ENCODE data around the gene ADAR. TPM values are rescaled to one million over a fixed set of nuclear protein-coding genes. Genes with fewer than 3 reads are reported as not detected.
A peak's percentile ranks its signal among the peaks of the same experiment; 100 is the strongest.

The ADAR gene
- total and polyA plus RNA-seq, 3 experiments from 2014 or later = 157 to 223 (median 223) TPM

GRCh38 chr1:154541231-154541630 is 66.8 kb downstream of the ADAR start:
- no peaks in the 10 kb centered on the region for H3K36me3 ChIP-seq (ENCODE audit: insufficient read depth, low read length)
- Mint-ChIP-seq H3K27ac (no peak overlapping the region), H3K4me1 (no peaks in the 10 kb centered on the region), H3K36me3 (no peaks in the 10 kb centered on the region), H3K4me3 (no peak overlapping the region), H3K9me3 (no peaks in the 10 kb centered on the region), H3K27me3 (peaks cover 5 to 23% of the 10 kb centered on the region in 2 donors)
- ChIA-PET POLR2A (no interaction called here), CTCF (interaction anchor here (1.3 kb wide), 1 partner anchor 62 kb away, joined by 4 read pairs; no protein-coding TSS in a partner anchor)
- DNase-seq = no peak
- H3K4me3 ChIP-seq (ENCODE audit: low read length) = no peak overlapping the region
- no peaks in the 10 kb centered on the region for H3K9me3 ChIP-seq (ENCODE audit: low read length)
- no peak overlapping the region for H3K27ac ChIP-seq (ENCODE audit: low read depth, low read length)
- no peaks in the 10 kb centered on the region for H3K27me3 ChIP-seq (ENCODE audit: insufficient read depth, low read length, poor library complexity, severe bottlenecking)
- H3K4me1 ChIP-seq (ENCODE audit: insufficient read depth, low read length) = no peaks in the 10 kb centered on the region

DNA sequence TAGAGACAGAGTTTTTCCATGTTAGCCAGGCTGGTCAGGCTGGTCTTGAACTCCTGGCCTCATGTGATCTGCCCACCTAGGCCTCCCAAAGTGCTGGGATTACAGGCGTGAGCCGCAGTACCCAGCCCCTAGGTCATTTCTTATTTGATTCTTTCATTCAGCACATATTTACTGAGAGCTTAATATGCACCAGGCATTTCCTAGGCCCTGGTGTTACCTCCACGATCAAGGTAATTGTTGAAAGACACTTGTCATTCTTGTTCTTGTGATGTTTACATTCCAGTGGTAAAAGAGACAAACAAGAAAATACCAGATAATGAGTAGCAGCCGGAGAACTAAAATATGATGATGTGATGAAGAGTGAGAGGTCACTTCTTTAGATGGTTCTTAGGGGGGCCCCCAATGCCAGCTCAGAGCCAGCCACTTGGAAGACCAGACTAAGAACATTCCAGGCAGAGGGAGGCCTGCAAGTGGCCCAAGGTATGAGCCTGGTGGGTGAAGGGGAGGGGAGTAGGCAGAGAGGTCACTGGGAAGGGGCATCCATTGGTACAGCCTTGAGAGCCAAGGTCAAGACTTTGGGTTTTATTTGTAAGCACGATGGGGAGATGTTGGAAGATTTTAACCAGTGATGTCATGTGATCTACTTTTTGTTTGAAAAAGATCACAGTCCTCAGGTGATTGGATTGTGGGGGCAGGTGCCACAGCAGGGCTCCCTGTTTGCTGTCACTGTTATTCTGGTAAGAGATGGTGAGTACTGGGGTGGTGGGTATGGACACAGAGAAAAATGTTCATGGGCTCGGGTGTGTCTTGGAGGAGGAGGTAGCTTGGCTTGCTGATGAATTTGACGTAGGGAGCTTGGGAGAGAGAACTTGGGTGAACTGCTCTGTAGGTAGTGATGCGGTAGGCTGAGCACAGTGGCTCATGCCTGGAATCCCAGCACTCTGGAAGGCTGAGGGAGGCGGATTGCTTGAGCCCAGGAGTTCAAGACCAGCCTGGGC is 68.2 kb downstream of the ADAR start:
- CTCF ChIA-PET = no interaction called here
- Histone ChIP-seq H3K27ac (ENCODE audit: low read depth, low read length) (no peak overlapping the region), H3K27me3 (ENCODE audit: insufficient read depth, low read length, poor library complexity, severe bottlenecking) (no peaks in the 10 kb centered on the region), H3K4me1 (ENCODE audit: insufficient read depth, low read length) (no peaks in the 10 kb centered on the region), H3K36me3 (ENCODE audit: insufficient read depth, low read length) (no peaks in the 10 kb centered on the region), H3K9me3 (ENCODE audit: low read length) (no peaks in the 10 kb centered on the region), H3K4me3 (ENCODE audit: low read length) (no peak overlapping the region)
- peaks cover 0 to under 1% (median 0%) of the 10 kb centered on the region in 3 donors for H3K36me3 Mint-ChIP-seq
- H3K27ac Mint-ChIP-seq = peak overlapping the region in 1 of 8 donors; percentile 52
- no peak overlapping the region for H3K4me3 Mint-ChIP-seq
- peaks cover 6 to 30% of the 10 kb centered on the region in 2 donors for H3K27me3 Mint-ChIP-seq
- no peak for DNase-seq
- POLR2A ChIA-PET = no interaction called here
- H3K9me3 Mint-ChIP-seq = no peaks in the 10 kb centered on the region
- H3K4me1 Mint-ChIP-seq = no peaks in the 10 kb centered on the region

GRCh38 chr1:154536570-154536969 is 71.4 kb downstream of the ADAR start:
- Mint-ChIP-seq H3K4me3 (no peak overlapping the region), H3K27me3 (peaks cover 12 to 38% of the 10 kb centered on the region in 2 donors), H3K27ac (no peak overlapping the region), H3K36me3 (peaks cover 0 to 5% (median 0%) of the 10 kb centered on the region in 3 donors), H3K4me1 (no peaks in the 10 kb centered on the region), H3K9me3 (no peaks in the 10 kb centered on the region)
- ChIA-PET POLR2A (no interaction called here), CTCF (no interaction called here)
- Histone ChIP-seq H3K36me3 (ENCODE audit: insufficient read depth, low read length) (no peaks in the 10 kb centered on the region), H3K4me1 (ENCODE audit: insufficient read depth, low read length) (no peaks in the 10 kb centered on the region), H3K27me3 (ENCODE audit: insufficient read depth, low read length, poor library complexity, severe bottlenecking) (no peaks in the 10 kb centered on the region), H3K9me3 (ENCODE audit: low read length) (no peaks in the 10 kb centered on the region), H3K27ac (ENCODE audit: low read depth, low read length) (no peak overlapping the region), H3K4me3 (ENCODE audit: low read length) (no peak overlapping the region)
- no peak for DNase-seq

DNA sequence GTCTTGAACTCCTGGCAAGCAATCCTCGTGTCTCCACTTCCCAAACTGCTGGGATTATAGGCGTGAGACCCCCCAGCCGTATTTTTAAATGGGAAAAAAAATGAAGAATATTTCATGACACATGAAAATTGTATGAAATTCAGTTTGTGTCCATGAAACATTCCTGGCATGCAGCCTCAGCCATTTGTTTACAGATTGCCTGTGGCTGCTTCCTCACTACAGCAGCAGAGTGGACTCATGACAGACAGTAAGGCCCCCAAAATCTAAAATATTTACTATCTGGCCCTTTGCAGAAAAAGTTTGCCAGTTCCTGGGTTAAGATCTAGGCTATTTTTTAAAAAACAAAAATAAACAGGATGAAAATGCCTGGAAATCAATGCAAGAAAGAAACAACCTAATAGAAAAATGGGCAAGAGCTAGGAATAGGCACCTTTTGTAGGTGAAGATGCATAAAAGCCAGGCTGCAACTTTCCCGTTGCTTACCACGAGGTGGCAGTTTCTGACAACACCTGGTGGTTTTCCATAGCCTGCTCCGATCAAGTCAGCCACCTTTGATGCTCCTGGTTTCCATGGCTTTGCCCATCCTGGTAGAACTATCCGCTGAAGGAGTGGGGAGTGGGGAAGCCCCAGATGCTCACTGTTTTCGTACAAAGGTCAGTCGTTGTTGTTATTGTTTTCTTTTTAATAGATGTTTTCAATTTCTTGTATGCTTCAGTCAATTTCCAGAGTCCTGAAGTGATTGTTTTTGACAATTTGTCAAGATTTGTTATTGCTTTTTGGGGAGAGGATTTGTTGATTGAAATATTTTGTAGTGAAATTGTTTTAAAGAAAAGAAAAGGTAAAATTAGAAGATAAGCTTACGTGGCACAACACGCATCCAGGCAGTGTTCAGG is 73.8 kb downstream of the ADAR start:
- H3K27me3 ChIP-seq (ENCODE audit: insufficient read depth, low read length, poor library complexity, severe bottlenecking) = no peaks in the 10 kb centered on the region
- Mint-ChIP-seq H3K27me3 (peaks cover 12 to 34% of the 10 kb centered on the region in 2 donors), H3K36me3 (peaks cover 0 to 5% (median 0%) of the 10 kb centered on the region in 3 donors), H3K27ac (no peak overlapping the region), H3K4me3 (no peak overlapping the region), H3K9me3 (no peaks in the 10 kb centered on the region), H3K4me1 (no peaks in the 10 kb centered on the region)
- H3K27ac ChIP-seq (ENCODE audit: low read depth, low read length) = no peak overlapping the region
- H3K4me3 ChIP-seq (ENCODE audit: low read length) = no peak overlapping the region
- no peaks in the 10 kb centered on the region for H3K9me3 ChIP-seq (ENCODE audit: low read length)
- ChIA-PET POLR2A (no interaction called here), CTCF (no interaction called here)
- DNase-seq = no peak
- no peaks in the 10 kb centered on the region for H3K36me3 ChIP-seq (ENCODE audit: insufficient read depth, low read length)
- H3K4me1 ChIP-seq (ENCODE audit: insufficient read depth, low read length) = no peaks in the 10 kb centered on the region

Other genes starting within 250 kb of the ADAR start
- 1 to 10 TPM; 2.8 to 3.8 TPM for gene IL6R, start 202.8 kb downstream of the ADAR start, total RNA-seq
- gene IL6R, start 202.8 kb downstream of the ADAR start, polyA plus RNA-seq = 12.8 TPM
- gene TDRD10, start 106.0 kb downstream of the ADAR start, total RNA-seq = not detected
- not detected for gene TDRD10, start 106.0 kb downstream of the ADAR start, polyA plus RNA-seq
- gene SHE, start 105.8 kb downstream of the ADAR start, total RNA-seq = not detected
- not detected for gene SHE, start 105.8 kb downstream of the ADAR start, polyA plus RNA-seq
- gene UBE2Q1, start 49.5 kb downstream of the ADAR start, total RNA-seq = 10 to 100 TPM; 83.8 to 97.8 TPM
- gene UBE2Q1, start 49.5 kb downstream of the ADAR start, polyA plus RNA-seq = 16.2 TPM
- gene CHRNB2, start 40.4 kb downstream of the ADAR start, total RNA-seq = not detected
- gene CHRNB2, start 40.4 kb downstream of the ADAR start, polyA plus RNA-seq = 0.16 TPM